Stimulated activated CD4-positive, alpha-beta T cell treated with anti-CD3 and anti-CD28 coated beads, Interleukin-2, amount 100 ng/mL, for 48 hours (primary cell): Measurements from ENCODE around the gene PALLD.

ENCODE experiments used
- DNase-seq, 2 donors: peaks; one replicate each; pipeline ENCODE4 v3.0.0-alpha.2; 2020

Gene PALLD

DNA sequence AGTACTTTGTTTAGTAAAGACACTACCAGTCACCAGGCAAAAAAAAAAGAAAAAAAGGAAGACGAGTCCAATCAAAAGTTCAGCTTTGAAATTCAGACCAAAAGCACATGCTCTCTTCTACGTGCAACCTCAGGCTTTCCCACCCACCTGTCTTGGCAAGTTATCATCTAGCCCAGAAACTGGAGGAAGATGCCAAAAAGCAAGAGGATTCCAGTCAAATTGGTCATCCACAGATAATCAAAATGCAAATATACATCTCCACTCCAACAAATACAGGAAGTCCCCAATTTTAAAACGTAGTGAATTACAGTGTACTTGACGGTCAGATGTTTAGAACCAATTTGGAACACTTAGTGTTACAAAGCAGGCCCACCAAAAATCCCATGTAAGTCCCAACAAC is 96.5 kb downstream of the PALLD start:
- DNase-seq, result no peak

DNA sequence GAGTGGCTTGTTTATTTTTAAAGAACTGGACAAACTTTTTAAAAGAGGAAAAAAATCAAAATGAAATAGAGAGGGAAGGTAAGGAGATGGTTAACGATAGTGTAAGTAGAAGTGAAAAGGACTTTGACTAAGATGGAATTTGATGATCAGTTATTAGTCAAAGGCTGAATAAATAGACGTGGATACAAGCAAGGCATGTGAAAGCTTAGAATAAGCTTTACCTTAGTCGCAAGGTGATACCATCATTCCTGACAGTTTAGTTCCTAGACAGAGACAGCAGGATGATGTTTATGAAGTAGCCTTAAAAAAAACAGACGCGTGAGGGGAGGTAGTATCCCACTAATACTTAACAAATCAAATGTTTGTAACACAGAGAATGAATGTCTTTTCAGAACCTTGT is 97.3 kb downstream of the PALLD start:
- no peak for DNase-seq

DNA sequence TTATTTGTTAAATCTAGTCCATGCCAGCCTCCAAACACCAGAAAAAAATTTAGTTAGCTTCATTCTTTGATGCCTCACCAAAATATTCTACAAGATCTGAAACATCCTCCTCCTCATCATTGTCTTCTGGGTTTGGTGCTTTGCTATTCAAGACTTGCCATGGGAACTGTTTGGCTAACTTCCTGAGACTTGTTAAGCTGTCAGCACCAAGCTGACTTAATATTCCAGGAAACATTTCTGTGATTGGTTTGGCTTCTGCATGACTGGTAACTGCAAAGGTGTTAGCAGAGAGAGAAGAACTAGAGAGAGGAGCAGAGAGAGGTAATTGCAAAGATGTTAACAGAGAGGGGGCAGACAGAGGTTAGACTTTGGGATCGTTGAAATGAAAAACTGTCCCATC is 101.3 kb downstream of the PALLD start:
- no peak for DNase-seq

GRCh38 chr4:168600796-168601583 is 104.1 kb downstream of the PALLD start:
- DNase-seq, result no peak

GRCh38 chr4:168601899-168602298 is 105.0 kb downstream of the PALLD start:
- DNase-seq, result no peak

- DNase-seq, result no peak
Measured at GRCh38 chr4:168604496-168605373, 107.9 kb downstream of the PALLD start.

DNA sequence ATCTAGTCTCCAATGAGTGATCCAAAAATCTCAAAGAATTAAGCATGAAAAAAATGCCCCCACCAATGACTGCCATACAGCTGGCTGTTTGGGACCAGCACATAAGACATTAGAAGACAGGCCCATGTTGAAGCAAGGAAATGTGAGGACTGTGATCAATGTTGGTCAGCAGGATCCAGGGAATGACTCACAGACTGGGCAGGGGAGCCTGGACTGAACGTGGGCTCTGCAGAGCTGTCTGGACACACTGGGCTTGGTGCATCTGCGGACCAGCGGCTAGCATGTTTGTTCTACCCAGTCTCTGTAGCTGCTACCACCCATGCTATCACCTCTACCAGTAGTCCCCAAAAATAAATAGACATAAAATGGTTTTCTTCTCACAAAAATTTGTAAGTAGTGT is 108.6 kb downstream of the PALLD start:
- no peak for DNase-seq

- no peak for DNase-seq
Measured at GRCh38 chr4:168607215-168607614, 110.4 kb downstream of the PALLD start.

DNA sequence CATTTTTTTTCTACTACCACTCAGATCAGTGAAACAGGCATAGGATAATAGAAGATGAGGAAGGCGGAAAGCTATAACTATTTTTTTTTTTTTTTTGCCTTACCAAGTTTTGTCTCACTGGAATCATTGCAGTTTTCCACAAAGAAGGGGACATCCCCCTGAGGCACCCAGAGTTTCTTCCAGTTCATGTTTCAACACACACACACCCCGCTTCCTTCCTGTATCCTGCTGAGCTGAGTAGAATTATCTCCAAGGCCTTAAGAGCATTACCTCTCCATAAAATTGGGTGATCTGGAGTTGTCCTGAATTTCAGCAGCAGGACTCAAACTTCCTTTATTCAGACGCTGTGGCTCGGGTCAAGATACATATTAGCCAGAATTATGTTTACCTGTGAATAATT is 111.9 kb downstream of the PALLD start:
- DNase-seq, result no peak

DNA sequence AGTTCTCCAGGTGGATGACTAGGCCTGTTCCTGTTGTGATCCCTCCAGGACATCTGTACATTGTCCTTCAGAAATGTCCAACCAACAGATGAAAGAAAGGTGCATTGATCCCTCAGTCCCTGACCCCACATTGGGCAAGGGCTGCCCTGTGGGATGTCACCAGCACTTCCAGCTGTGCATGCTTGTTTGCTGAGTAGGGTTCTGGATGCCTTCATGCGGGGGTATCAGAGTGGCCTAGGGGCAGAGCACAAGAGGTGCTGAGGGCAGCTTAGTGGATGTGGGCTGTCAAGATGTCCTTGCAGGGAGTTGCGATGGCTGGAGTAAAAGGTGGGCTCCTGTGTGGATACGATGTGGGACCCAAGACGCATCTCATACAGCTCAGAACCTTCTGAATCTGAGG is 112.5 kb downstream of the PALLD start:
- no peak for DNase-seq

DNA sequence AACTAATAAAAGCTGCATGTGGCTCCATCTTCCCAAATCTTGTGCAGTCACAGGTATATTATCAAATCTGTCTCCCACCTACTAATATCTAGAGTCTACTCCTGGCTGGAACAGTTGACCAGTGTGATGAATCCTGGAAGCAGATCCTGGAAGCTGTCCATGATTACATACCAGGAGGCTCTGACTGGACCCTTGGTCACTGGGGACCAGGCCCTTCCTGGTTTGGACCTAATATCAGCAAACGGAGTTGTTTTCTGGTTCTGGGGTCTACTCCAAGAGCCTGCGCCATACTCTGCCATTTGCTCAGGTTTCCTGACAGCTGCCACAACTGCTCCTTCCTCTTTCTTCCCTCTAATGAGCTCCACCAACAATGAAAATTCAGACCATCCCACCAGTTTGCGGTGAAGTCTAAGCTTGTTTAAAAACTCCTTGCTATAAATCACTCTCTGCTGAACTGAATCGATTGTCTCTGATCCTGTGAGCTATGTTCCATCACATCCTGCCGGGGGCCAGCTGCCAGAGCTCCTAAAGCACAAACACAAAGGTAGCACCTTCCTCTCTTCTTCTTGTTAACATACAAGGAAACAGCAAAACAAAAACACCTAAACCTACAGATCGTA is 114.2 kb downstream of the PALLD start:
- DNase-seq, result no peak

DNA sequence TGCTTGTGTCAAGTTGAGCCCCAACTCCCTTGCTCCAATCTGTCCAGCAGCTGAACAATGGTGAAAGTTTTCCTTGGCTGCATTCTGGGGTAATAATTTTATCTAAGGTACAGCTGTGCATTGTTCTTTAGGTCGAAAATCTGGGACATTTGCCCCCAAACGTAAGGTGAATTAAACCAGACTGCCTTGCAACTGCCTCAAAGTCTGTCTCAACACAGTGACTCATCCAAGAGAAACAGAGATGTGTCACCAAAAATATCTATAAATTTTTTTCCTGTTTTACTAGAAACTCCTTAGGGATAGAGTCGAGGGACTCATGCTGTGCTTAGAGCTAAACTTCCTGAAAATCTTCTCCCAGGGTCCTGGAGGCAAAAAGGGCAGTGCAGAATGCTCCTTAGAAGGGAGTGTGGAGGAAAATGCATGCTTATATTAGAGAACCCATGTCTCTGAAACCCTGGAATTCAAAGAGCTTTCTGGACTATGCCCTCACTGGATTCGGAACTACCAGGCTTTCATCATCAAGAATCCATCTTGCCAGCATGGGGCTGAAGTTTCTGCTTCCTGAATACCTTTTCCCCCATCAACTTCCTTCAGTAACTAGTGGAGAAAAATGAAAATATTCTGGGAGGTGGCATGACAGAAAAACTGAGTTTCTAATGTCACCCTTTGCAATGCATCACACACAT is 115.7 kb downstream of the PALLD start:
- DNase-seq, result no peak

DNA sequence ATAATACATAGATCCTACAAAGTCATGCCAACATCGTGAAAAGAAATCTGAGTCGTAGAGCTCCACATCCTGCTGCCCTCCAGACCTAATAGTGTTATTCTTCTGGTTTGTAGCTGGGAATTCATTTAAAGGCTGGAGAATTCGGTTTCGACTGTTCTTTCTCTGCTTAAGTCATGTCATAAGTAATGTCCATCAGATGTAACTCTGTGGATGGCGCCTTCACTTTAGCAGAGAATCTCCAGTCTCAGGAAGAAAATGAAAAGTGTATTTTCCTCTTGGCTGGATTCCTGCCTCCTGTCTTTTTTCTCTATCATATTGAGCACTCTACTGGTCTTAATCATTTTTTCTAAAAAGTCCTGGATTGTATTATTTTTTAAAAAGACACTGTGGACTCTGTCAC is 117.0 kb downstream of the PALLD start:
- DNase-seq, result no peak

GRCh38 chr4:168614281-168615057 is 117.6 kb downstream of the PALLD start:
- DNase-seq, result no peak

- no peak for DNase-seq
Measured at GRCh38 chr4:168615294-168616065, 118.6 kb downstream of the PALLD start.

GRCh38 chr4:168618577-168619265 is 121.9 kb downstream of the PALLD start:
- no peak for DNase-seq

- DNase-seq, result no peak
Measured at GRCh38 chr4:168619266-168619631, 122.4 kb downstream of the PALLD start.

DNA sequence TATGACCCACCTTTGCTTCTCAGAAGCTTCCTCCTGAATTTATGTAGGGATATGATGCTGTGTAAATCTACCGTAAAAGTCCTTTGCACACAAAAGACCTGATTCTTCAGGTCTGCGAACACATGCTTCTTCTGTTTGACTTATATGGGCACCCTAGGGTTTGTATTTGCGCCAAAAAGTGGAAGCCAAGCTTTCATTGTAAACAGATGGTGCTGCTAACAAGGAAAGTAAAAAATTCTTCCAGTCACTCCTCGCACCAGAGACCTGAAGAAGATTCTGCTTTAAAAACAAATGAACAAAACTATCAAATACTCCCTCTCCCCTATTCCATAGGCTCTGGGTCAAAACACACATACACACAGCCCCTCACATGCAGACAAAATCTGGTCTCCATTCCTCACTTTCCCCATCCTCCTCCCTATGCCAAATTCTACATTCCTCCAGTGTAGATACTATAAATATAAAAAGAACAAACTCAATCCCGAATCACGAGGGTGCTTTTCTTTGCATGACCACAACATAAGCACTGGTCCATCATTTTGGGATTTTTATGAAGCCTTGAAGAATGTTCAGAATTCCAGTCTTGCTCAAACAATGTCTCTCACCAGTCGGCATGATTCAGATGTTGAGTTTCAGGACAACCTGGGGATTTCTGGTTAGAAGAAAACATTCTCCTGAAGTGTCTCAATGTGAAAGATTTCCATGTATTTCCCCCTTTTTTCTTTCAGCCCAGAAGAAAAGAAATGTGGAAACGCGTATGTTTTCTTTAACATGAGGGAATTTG is 125.1 kb downstream of the PALLD start:
- no peak for DNase-seq

DNA sequence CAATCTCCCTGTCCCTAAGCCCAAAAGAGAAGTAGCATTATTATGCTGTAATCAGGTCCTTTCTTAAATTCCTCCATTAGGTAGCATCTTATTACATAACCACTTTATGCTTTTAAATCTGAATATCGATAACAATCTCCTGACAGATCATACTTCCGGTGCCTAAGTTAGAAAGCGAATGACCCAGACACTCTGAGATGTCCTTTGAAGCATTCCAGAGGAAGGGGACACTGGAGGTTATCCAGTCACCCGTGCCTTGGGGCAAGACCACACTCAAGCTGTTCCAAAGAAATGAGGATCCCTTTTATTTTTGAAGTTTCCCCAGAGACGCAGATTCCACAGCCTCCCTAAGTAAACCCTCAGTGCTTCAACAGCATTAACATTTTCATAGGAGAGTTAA is 125.7 kb downstream of the PALLD start:
- no peak for DNase-seq

GRCh38 chr4:168623011-168623410 is 126.2 kb downstream of the PALLD start:
- no peak for DNase-seq
